ENCODE results near the gene UBE2E2.

- no peak for TF ChIP-seq GATA2 (IDR thresholded peaks at IDR 0.05; ENCODE audit: low read depth, low read length)
- TF ChIP-seq GATA3 (IDR thresholded peaks at IDR 0.05; ENCODE audit: low read depth, low read length): no peak
Observed at GRCh38 chr3:23533596-23533995, 330.5 kb downstream of the UBE2E2 start.

Data from SH-SY5Y (cell line).